Smooth muscle cell (in vitro differentiated cells): ENCODE measurements around the gene RAD51B. TPM values are rescaled to one million over a fixed set of nuclear protein-coding genes. Genes with fewer than 3 reads are reported as not detected.
"Not testable (repeated sequence)": the region's sequence is repeated elsewhere in the genome, so short reads cannot be mapped to it uniquely, and the experiment has no call there.

Experiments used
- DNase-seq: peaks from one replicate; lab custom pipeline; 2025; ENCODE audit not compliant: unreplicated experiment; lab: John Stamatoyannopoulos, UW
- H2AFZ ChIP-seq: fragments of 200-600 bp; sonication (generic); 2 replicates; pipeline ENCODE4 v1.6.0; 2016; ENCODE audit warnings: antibody characterized with exemption, low read depth, mild to moderate bottlenecking
- H3F3A ChIP-seq: fragments of 200-600 bp; sonication (generic); 2 replicates; pipeline ENCODE4 v1.6.0; 2017; ENCODE audit warnings: antibody characterized with exemption, low read depth
- H3K27ac ChIP-seq: fragments of 200-600 bp; sonication (generic); 2 replicates; pipeline ENCODE4 v1.5.1; 2016; ENCODE audit warnings: low read depth, mild to moderate bottlenecking
- H3K27me3 ChIP-seq: fragments of 200-600 bp; sonication (generic); 2 replicates; pipeline ENCODE4 v1.6.1; 2016; ENCODE audit warnings: low read depth, mild to moderate bottlenecking
- H3K36me3 ChIP-seq: fragments of 200-600 bp; sonication (generic); 2 replicates; pipeline ENCODE4 v1.5.1; 2016; ENCODE audit warnings: low read depth
- H3K4me1 ChIP-seq: fragments of 200-600 bp; sonication (generic); 2 replicates; pipeline ENCODE4 v1.5.1; 2016; ENCODE audit warnings: low read depth
- H3K4me2 ChIP-seq: fragments of 200-600 bp; sonication (generic); 2 replicates; pipeline ENCODE4 v1.6.0; 2016; ENCODE audit warnings: mild to moderate bottlenecking
- H3K4me3 ChIP-seq: fragments of 200-600 bp; sonication (generic); 2 replicates; pipeline ENCODE4 v1.5.1; 2016; ENCODE audit warnings: mild to moderate bottlenecking
- H3K79me2 ChIP-seq: fragments of 200-600 bp; sonication (generic); 2 replicates; pipeline ENCODE4 v1.6.0; 2016; ENCODE audit warnings: low read depth, mild to moderate bottlenecking
- H3K9ac ChIP-seq: fragments of 200-600 bp; sonication (generic); 2 replicates; pipeline ENCODE4 v1.6.0; 2016; ENCODE audit warnings: low read depth
- H3K9me3 ChIP-seq: fragments of 200-600 bp; sonication (generic); replicated peaks from 2 replicates; pipeline ENCODE4 v1.5.1; 2016; ENCODE audit warnings: low read depth
- H4K20me1 ChIP-seq: fragments of 200-600 bp; sonication (generic); 2 replicates; pipeline ENCODE4 v1.6.0; 2016; ENCODE audit warnings: low read depth
- WGBS: methylation state at CpG from one replicate; pipeline ENCODE4 v1.1.7; 2016; ENCODE audit warnings: low lambda C conversion rate; 5-methylcytosine and 5-hydroxymethylcytosine counted together
- polyA plus RNA-seq: library from polyadenylated mRNA; unstranded; fragments of >200 nt; fragmentation: Nextera tagmentation; extraction: Ambion mirVana; gene quantifications from 2 replicates; pipeline ENCODE4 v1.2.1, GENCODE V29; 2016
- total RNA-seq: library from RNA; depleted of rRNA; stranded (reverse); fragments of >200 nt; gene quantifications from 2 replicates; pipeline ENCODE4 v1.2.3, GENCODE V29; 2014
- TF ChIP-seq, protein P1 (sequence below): fragments of 200-600 bp; sonication (generic); IDR thresholded peaks from 2 replicates; pipeline ENCODE4 v1.5.1; 2017; ENCODE audit warnings: borderline replicate concordance, mild to moderate bottlenecking, antibody characterized with exemption; ENCODE audit not compliant: insufficient read depth, poor library complexity, severe bottlenecking

RAD51B gene
- total and polyA plus RNA-seq, 2 experiments from 2014 or later = 4.6 to 5.3 TPM

DNA sequence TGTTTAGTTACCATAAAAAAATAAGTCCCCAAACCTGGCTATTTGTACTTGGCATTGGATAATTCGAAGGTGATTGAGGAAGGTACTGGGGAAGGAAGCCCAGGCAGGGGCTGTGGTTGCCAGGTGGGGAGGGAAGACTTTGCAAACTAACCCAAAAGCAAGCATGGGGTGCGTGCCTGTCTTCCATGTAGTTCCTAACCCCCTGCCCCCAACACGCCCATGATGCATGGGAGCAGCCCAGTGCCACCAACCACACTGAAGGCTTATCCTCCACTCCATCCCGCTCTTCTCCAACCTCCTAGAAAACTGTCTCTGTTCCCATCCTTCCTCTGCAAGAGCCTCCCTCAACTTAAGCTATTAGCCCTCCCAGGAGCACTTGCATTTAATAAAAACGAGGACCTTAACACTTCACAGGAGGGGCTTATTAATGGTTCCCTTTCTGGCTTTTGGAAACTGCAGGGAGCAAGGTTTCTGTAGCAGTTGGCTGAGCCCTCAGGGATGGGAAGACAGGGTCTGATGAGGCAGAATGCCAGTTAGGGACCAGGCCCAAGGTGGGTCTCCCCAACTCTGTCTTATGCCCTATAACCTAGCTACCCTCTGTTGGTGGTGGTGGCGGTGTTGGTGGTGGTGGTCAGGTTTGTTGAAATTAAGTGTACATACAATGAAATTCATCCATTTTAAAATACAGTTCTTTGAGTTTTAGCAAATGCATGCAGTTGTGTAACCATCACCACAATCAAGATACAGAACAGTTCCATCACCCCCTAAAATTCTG is 877.3 kb downstream of the RAD51B start:
- no peak overlapping the region for H3K4me2 ChIP-seq
- peaks cover 28% of the 10 kb centered on the region for H3F3A ChIP-seq
- no peaks in the 10 kb centered on the region for H3K27me3 ChIP-seq
- WGBS = 98% methylated on average over 6 of the region's 6 CpGs
- TF ChIP-seq, protein P1, sequence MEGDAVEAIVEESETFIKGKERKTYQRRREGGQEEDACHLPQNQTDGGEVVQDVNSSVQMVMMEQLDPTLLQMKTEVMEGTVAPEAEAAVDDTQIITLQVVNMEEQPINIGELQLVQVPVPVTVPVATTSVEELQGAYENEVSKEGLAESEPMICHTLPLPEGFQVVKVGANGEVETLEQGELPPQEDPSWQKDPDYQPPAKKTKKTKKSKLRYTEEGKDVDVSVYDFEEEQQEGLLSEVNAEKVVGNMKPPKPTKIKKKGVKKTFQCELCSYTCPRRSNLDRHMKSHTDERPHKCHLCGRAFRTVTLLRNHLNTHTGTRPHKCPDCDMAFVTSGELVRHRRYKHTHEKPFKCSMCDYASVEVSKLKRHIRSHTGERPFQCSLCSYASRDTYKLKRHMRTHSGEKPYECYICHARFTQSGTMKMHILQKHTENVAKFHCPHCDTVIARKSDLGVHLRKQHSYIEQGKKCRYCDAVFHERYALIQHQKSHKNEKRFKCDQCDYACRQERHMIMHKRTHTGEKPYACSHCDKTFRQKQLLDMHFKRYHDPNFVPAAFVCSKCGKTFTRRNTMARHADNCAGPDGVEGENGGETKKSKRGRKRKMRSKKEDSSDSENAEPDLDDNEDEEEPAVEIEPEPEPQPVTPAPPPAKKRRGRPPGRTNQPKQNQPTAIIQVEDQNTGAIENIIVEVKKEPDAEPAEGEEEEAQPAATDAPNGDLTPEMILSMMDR = no peak
- no peak overlapping the region for H2AFZ ChIP-seq
- no peak overlapping the region for H3K9ac ChIP-seq
- H3K79me2 ChIP-seq = no peaks in the 10 kb centered on the region
- DNase-seq = no peak
- H3K36me3 ChIP-seq = no peaks in the 10 kb centered on the region
- no peak overlapping the region for H3K27ac ChIP-seq
- H4K20me1 ChIP-seq = no peaks in the 10 kb centered on the region
- peaks cover 11% of the 10 kb centered on the region for H3K4me1 ChIP-seq
- H3K4me3 ChIP-seq = no peak overlapping the region
- H3K9me3 ChIP-seq = no peaks in the 10 kb centered on the region

DNA sequence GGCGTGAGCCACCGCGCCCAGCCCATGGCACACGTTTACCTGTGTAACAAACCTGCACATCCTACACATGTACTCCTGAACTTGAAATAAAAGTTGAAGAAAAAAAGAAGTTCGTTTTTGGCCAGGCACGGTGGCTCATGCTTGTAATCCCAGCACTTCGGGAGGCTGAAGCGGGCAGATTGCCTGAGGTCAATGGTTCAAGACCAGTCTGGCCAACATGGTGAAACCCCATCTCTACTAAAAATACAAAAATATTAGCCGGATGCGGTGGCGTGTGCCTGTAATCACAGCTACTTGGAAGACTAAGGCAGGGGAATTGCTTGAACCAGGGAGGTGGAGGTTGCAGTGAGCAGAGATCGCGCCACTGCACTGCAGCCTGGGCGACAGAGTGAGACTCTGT is 879.2 kb downstream of the RAD51B start:
- H3K4me1 ChIP-seq, H3K79me2 ChIP-seq, H3K4me3 ChIP-seq, H3K9ac ChIP-seq, H3K27ac ChIP-seq, H4K20me1 ChIP-seq, DNase-seq, H2AFZ ChIP-seq, H3K9me3 ChIP-seq, H3K36me3 ChIP-seq, H3K4me2 ChIP-seq, H3K27me3 ChIP-seq: not testable (repeated sequence)
- 98% methylated on average over 14 of the region's 14 CpGs for WGBS
- peaks cover 17% of the 10 kb centered on the region for H3F3A ChIP-seq

DNA sequence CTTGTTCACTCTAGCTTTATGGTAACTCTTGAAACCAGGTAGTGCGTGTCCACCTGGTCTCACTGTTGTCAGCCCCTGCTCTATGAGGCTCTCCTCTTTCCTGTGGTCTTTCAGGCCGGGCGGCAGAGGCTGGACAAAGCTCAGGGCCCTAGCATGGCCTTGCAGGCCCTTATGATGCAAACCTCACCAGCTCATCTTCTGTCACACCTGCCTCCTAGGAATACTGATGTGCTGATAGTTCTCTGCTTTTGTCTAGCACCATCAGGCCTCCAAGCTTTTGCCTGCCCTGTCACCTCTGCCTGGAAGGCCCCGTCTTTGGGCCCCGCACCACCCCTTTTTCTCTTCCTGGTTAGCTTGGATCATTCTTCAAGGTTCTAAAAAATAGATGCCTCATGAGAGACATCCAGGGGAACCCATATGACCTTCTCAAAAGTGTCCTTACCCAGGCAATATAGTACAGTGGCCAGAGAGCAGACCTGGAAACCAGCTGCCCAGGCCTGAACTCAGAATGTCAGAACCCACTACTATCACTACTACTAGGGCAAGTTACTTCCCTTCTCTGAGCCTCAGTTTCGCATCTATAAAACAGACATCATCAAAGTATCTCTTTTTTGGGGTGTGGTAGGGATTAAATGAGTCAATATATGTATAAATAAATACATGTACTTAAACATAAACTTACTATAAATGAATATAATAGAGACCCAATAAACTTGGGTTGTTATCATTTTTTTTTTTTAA is 881.6 kb downstream of the RAD51B start:
- no peak overlapping the region for H3K4me2 ChIP-seq
- peaks cover 7% of the 10 kb centered on the region for H3K4me1 ChIP-seq
- TF ChIP-seq, protein P1 = no peak
- no peak overlapping the region for H2AFZ ChIP-seq
- no peak overlapping the region for H3K9ac ChIP-seq
- H3K9me3 ChIP-seq = no peaks in the 10 kb centered on the region
- no peak overlapping the region for H3K27ac ChIP-seq
- WGBS = 98% methylated on average over 6 of the region's 6 CpGs
- H3K27me3 ChIP-seq = no peaks in the 10 kb centered on the region
- H4K20me1 ChIP-seq = no peaks in the 10 kb centered on the region
- no peak for DNase-seq
- no peaks in the 10 kb centered on the region for H3K79me2 ChIP-seq
- no peak overlapping the region for H3K4me3 ChIP-seq
- H3K36me3 ChIP-seq = no peaks in the 10 kb centered on the region
- H3F3A ChIP-seq = peaks cover 4% of the 10 kb centered on the region

DNA sequence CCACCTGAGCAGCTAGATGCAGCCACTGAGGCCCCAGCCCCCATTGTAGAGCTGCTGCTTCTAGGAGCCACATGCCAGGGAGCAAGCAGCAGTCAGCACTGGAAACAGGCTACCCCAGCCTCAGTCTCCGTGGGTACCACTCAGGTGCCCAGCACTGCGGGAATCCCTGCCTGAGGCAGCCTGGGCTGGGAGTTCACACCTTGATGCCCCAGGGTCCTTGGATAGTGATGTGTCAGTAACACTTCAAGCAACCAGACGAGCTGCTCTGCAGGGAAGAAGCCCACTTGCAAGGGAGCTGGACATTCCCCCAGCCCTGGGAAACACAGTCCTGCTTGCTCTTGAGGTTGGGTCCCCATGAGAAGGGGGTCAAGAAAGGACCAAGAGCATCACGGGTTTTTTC is 882.6 kb downstream of the RAD51B start:
- no peaks in the 10 kb centered on the region for H3K79me2 ChIP-seq
- H3K27me3 ChIP-seq = no peaks in the 10 kb centered on the region
- no peak overlapping the region for H3K4me3 ChIP-seq
- no peak for DNase-seq
- H4K20me1 ChIP-seq = no peaks in the 10 kb centered on the region
- TF ChIP-seq, protein P1 = no peak
- 85% methylated on average over 4 of the region's 4 CpGs for WGBS
- no peak overlapping the region for H3K4me2 ChIP-seq
- H3K9ac ChIP-seq = no peak overlapping the region
- no peaks in the 10 kb centered on the region for H3K9me3 ChIP-seq
- H3F3A ChIP-seq = peaks cover 3% of the 10 kb centered on the region
- H3K4me1 ChIP-seq = peaks cover 7% of the 10 kb centered on the region
- H3K27ac ChIP-seq = no peak overlapping the region
- H3K36me3 ChIP-seq = no peaks in the 10 kb centered on the region
- no peak overlapping the region for H2AFZ ChIP-seq
